Stomach smooth muscle (tissue), 2 donors: ENCODE data around the gene CYBA.
A peak's percentile ranks its signal among the peaks of the same experiment; 100 is the strongest.

ENCODE experiments used
- H3K27ac ChIP-seq: one replicate; pipeline ENCODE4 v1.7.0; 2013; ENCODE audit warnings: mild to moderate bottlenecking, low read length, inconsistent platforms
- H3K27me3 ChIP-seq, 2 donors: one replicate each; pipeline ENCODE4 v1.7.0; 2013; ENCODE audit warnings: low read length in 2 of 2; ENCODE audit not compliant: insufficient read depth in 2 of 2, control insufficient read depth in 1 of 2
- H3K36me3 ChIP-seq, 2 donors: one replicate each; pipeline ENCODE4 v1.7.0; 2013; ENCODE audit warnings: low read length in 2 of 2; ENCODE audit not compliant: control insufficient read depth in 2 of 2, insufficient read depth in 2 of 2
- H3K4me1 ChIP-seq: one replicate; pipeline ENCODE4 v1.7.0; 2013; ENCODE audit warnings: low read length; ENCODE audit not compliant: control insufficient read depth, insufficient read depth
- H3K4me3 ChIP-seq, 2 donors: one replicate each; pipeline ENCODE4 v1.7.0; 2013; ENCODE audit warnings: low read length in 2 of 2
- H3K9ac ChIP-seq, 2 donors: one replicate each; pipeline ENCODE4 v1.7.0; 2013; ENCODE audit warnings: low read length in 2 of 2, mild to moderate bottlenecking in 1 of 2
- H3K9me3 ChIP-seq, 2 donors: one replicate each; pipeline ENCODE4 v1.7.0; 2013; ENCODE audit warnings: low read length in 2 of 2; ENCODE audit not compliant: control insufficient read depth in 2 of 2
- donor health status: healthy.
- donor health status: Pancreatic carcinoma.

The CYBA gene

DNA sequence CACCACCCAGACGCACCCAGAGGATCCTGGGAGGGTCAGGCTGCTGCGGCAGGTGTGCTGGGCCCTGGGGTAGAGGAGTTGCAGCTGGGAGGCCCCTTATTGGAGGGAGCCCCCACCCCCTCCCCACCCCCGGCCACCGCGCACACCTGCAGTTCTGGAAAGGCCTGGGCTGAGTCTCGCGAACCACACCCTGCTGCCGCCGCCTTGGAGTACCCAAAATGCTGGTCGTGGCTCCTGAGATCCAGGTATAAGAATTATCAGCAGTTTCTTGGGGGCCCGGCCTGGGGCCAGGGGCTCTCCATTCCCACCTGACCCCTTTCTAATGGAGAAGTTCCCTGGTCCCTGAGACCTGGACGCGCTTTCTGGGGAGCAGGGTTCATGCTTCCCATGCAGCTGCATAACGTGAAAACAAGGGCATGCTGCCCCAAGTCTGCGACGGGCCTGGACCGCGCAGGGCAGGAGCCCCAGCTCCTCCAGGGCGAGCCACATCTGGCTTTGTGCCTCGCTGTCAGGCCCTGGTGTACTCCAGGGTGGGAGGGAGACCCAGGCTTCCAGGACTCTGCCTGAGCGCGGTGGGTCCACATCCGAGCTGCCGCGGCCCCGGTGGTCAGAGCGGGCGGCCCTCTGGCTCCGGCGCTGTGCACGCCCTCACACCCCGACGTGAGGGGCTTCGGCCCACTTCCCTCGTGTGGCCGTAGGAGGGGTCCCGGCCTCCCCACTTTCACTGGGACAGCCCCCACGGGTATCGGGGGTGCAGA lies 42.7 kb upstream of the CYBA start:
- Histone ChIP-seq H3K27me3 (peaks cover 20 to 21% of the 10 kb centered on the region in 2 donors), H3K27ac (no peak overlapping the region), H3K9me3 (no peaks in the 10 kb centered on the region), H3K9ac (no peak overlapping the region), H3K4me3 (no peak overlapping the region), H3K36me3 (peaks cover 0 to 5% of the 10 kb centered on the region in 2 donors), H3K4me1 (no peaks in the 10 kb centered on the region)

DNA sequence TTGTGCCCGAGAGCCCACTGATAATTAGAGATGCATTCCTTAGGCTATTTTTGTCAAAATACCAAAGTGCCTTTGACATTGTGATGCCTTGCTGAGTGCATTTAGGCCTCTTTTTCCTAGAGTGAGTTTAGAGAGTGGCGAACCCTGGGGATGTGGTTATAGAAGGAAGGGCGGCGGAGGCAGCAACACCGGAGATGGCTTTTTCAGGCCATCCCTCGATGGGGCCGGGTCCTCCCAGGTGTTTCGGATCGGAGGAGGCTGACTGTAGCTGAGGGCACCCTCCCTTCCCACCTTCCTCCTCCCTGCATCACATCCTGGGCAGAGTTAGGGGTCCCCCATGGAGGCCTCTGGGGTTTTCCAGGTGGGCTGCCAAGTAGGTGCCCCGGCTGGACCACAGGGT lies 42.0 kb upstream of the CYBA start:
- H3K9ac ChIP-seq = no peak overlapping the region
- H3K4me1 ChIP-seq = no peaks in the 10 kb centered on the region
- H3K4me3 ChIP-seq = no peak overlapping the region
- H3K36me3 ChIP-seq = no peaks in the 10 kb centered on the region
- peaks cover 27% of the 10 kb centered on the region in 2 donors for H3K27me3 ChIP-seq
- H3K27ac ChIP-seq = no peak overlapping the region
- H3K9me3 ChIP-seq = no peaks in the 10 kb centered on the region

DNA sequence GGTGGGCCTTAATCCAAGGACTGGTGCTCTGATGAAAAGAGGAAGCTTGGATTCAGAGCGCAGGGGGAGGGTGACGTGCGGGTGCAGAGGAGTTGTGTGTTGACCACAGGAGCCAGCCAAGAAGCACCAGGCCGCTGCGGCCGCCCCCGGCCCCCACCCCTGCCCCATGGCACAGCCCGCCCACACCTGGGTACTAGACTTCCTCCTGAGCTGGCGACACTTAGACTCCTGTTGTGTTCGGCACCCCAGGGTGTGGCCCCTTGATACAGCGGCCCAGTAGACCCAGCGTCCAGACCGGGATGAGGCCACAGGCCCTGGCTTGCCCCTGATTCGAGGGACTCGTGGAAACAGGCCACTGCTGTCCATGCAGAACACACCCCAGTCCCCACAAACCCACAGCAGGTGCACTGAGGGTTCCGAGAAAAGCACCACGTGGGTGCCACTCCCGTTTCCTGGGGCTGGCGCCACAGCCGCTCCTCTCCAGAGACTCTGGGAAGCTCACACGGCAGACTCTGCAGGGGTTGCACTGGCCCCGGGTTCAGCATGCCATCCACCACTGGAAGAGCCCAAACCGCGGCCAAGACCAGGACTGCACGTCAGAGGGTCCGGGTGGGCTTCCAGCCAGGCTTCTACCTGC lies 41.2 kb upstream of the CYBA start:
- no peaks in the 10 kb centered on the region for H3K9me3 ChIP-seq
- no peaks in the 10 kb centered on the region for H3K36me3 ChIP-seq
- peaks cover 32 to 33% of the 10 kb centered on the region in 2 donors for H3K27me3 ChIP-seq
- no peak overlapping the region for H3K27ac ChIP-seq
- H3K4me1 ChIP-seq = no peaks in the 10 kb centered on the region
- no peak overlapping the region for H3K4me3 ChIP-seq
- H3K9ac ChIP-seq = no peak overlapping the region

DNA sequence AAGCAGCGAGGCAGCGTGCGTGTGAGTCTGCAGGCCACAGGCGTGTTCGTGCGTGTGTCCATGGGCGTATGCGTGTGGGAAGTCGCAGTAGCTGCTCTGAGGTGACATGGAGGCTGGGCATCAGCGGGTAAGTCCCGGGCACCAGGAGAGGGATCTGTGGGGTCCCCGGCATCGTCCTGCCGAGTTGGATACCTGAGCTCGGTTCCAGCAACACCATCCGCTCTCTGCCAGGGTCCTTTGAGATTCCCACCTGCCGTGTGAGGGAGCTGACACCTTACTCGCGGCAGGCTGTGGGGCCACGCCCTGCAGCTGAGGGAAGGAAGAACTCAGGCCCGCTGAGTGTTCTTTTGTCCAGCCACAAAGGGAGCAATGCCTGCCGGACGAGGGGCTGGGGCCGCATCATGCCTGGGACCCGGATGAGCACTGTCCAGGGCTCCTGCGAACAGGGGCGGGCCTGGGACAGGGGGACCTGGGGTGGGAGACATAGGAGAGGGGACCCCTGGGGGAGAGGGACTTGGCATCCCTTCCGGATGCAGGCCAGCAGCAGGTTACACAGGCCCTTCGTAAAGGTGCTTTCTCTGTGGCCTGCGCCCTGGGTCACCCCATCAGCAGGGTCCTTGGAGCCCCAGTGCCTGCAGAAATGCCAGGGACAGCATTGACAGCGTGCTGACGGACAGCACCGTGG lies 40.4 kb upstream of the CYBA start:
- H3K4me3 ChIP-seq = no peak overlapping the region
- H3K9ac ChIP-seq = no peak overlapping the region
- no peaks in the 10 kb centered on the region for H3K36me3 ChIP-seq
- no peak overlapping the region for H3K27ac ChIP-seq
- no peaks in the 10 kb centered on the region for H3K9me3 ChIP-seq
- H3K27me3 ChIP-seq = peaks cover 36 to 41% of the 10 kb centered on the region in 2 donors
- peaks cover 7% of the 10 kb centered on the region for H3K4me1 ChIP-seq

DNA sequence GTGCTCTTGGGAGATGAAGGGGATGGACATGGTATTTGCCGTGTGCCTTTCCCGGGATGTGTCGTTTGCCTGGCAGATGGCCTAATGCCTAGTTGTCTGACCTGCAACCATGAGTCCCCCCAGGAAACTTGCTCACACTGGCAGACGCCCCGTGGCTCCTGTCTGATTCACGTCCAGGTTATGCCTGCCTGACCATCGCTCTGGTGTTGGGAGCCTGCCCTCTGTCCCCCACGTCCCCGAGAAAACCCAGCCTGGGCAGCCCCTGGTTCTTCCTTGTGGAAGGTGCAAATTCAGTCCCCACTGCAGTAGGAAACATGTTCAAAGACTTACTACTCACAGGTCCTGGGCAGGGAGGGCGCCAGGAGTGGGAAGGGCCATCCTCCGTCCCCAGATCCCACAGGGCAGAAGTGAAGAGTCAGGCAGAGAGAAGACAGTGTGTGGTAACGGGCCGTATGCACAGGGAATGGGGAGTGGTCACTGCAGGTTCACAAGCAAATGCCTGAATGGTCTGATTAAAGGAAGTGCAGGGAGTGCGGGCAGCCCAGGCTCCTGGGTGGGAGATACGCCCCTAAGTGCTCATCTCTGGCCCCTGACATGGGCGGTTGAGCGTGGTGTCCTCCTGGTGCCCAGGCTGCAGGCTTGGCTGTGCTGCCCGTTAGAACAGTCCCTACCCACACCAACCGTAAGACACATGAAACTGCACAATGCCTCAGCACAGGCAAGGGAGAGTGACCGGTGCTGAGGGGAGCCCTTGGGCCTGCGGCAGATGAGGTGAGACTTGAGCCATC lies 39.7 kb upstream of the CYBA start:
- Histone ChIP-seq H3K27ac (no peak overlapping the region), H3K4me3 (no peak overlapping the region), H3K9me3 (no peaks in the 10 kb centered on the region), H3K27me3 (peaks cover 40 to 48% of the 10 kb centered on the region in 2 donors), H3K36me3 (no peaks in the 10 kb centered on the region), H3K4me1 (peaks cover 10% of the 10 kb centered on the region), H3K9ac (no peak overlapping the region)

DNA sequence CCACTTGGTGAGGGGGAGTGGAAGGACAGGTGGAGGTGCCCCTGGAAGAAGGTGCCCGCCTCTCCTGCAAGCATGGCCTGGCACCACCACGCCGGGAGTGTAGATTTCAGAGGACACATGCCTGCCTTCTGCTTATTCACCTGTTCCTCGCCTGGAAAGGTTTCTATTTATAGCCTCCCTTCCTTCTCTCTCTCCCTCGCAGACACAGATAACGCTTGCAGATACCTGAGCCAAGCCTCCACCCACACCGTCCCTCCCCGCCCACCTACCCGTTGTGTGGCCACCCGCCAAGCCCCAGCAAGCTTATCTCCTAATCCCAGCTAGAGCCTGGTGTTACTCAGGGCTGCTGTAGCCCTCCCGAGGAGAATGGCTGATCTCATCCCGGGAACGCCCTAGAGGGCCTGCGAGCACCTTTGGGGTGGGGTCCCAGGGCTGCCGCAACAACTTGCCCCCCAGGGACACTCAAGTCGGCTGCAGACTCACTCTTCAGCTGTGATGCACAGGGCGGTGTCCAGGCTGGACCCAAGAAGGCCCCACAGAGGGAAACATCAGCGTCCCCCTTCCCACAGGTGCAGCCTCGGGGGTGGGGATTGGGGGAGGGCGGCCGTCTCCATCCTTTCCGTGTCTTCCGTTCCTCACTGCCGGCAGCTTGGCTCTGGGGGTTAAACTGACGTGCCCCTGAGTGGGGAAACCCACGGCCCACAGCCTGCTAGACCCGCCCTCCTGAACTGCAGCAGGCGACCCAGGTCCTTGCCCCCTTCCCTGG lies 37.3 kb upstream of the CYBA start:
- peaks cover 54 to 62% of the 10 kb centered on the region in 2 donors for H3K27me3 ChIP-seq
- H3K9ac ChIP-seq = no peak overlapping the region
- H3K4me3 ChIP-seq = no peak overlapping the region
- no peaks in the 10 kb centered on the region for H3K9me3 ChIP-seq
- no peaks in the 10 kb centered on the region for H3K36me3 ChIP-seq
- peaks cover 15% of the 10 kb centered on the region for H3K4me1 ChIP-seq
- no peak overlapping the region for H3K27ac ChIP-seq

DNA sequence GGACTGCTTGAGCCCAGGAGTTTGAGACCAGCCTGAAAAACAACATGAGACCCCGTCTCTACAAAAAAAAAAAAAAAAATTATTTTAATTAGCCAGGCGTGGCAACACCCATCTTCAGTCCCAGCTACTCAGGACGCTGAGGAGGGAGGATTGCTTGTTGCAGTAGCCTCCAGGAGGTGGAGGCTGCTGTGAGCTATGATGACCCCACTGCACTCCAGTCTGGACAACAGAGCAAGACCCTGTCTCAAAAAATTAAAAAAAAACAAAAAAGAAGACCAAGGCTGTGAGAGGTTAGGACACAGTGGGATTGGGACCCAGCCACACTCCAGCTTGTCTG lies 36.8 kb upstream of the CYBA start:
- Histone ChIP-seq H3K4me1 (peaks cover 15% of the 10 kb centered on the region), H3K9ac (no peak overlapping the region), H3K36me3 (no peaks in the 10 kb centered on the region), H3K4me3 (no peak overlapping the region), H3K9me3 (no peaks in the 10 kb centered on the region), H3K27ac (no peak overlapping the region), H3K27me3 (peaks cover 54 to 62% of the 10 kb centered on the region in 2 donors)

DNA sequence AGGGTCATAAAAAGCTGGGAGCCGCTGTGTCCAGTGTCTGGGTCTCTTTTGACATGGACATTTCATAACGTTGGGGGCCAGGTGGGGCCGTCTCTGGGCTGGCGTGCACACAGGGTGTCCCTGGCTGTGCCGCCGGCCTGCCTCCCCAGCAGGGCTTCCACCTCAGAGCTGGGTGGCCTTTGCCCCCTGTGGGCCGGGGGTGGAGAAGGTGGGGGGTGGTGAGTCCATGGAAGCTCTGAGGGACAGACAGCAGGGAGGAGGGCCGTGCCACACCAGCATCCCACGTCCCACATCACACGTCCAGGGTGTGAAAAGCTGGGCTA lies 36.4 kb upstream of the CYBA start:
- Histone ChIP-seq H3K4me3 (no peak overlapping the region), H3K9me3 (no peaks in the 10 kb centered on the region), H3K4me1 (peaks cover 15% of the 10 kb centered on the region), H3K27ac (no peak overlapping the region), H3K36me3 (no peaks in the 10 kb centered on the region), H3K9ac (no peak overlapping the region), H3K27me3 (peaks cover 54 to 65% of the 10 kb centered on the region in 2 donors)

DNA sequence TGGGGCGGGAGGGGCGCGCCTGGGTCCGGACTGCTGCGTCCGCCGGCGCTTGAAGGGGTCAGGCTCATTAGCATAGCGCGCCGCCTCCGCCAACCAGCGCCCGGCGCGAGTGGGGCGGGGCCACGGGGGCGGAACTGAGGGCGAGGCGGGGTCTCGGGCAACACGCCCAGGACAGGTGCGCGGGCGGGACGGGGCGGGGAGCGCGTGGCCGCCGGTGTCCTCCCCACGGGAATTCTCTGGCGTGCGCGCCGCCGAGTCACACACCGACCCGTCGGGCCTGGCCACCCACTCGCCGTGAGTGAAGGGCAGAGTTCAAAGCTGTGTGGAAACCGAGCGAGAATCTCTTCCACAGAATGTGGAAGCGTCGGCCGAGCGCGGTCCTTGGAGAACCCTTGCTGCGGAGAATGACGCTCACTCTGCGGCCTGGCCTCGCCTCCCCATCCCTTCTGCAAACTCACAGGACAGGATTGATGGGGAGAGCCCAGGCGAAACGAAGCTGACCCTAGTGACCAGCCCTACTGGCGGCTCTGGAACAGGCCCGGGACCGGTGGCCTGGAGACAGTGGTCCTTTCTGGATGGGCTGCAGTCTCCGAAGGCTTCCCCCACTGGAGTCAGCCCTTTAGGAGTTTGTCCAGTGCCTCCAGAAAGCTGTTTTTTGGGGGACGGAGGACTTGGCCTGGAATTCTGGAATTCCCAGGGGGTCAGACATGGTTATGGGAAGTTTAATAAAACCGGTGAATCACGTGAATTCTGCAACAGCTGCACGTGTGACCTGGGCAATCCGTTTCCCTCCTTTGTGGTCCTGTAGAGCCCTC lies 35.8 kb upstream of the CYBA start, which contains the start of gene SNAI3:
Gene SNAI3 (minus strand): TSS at position 69 of the 815 bp plus-strand sequence. CDS start 101 bp downstream, outside the sequence.
- H3K27ac ChIP-seq = no peak within 1 kb of the TSS

More for the DNA sequence above, 35.8 kb upstream of the CYBA start, which contains the start of gene SNAI3:
- H3K9ac ChIP-seq = peak within 1 kb of the TSS in 1 of 2 donors; percentile 22
- H3K36me3 ChIP-seq = no peaks in the 10 kb centered on the region
- H3K9me3 ChIP-seq = no peaks in the 10 kb centered on the region
- H3K4me3 ChIP-seq = peak within 1 kb of the TSS; percentile 31 to 54
- H3K27me3 ChIP-seq = peaks cover 58 to 70% of the 10 kb centered on the region in 2 donors
- peaks cover 15% of the 10 kb centered on the region for H3K4me1 ChIP-seq
